Gastroesophageal sphincter (tissue), 3 donors: ENCODE measurements around the gene VWC2.

ENCODE experiments used
- CTCF ChIP-seq, 4 experiments: fragments of 200-600 bp in 2 of 4; fragments of 450-650 bp in 2 of 4; sonication (generic) in 1 of 4; IDR thresholded peaks; one replicate each; pipeline ENCODE4 v1.5.1; 2017 to 2019; ENCODE audit warnings: antibody characterized with exemption in 4 of 4, mild to moderate bottlenecking in 2 of 4, moderate library complexity in 2 of 4
- EP300 ChIP-seq: sonication (generic); formaldehyde crosslinking; IDR thresholded peaks from one replicate; pipeline ENCODE4 v1.6.1; 2017; ENCODE audit warnings: antibody characterized with exemption, mild to moderate bottlenecking
- POLR2A ChIP-seq, 2 donors: fragments of 450-650 bp; IDR thresholded peaks; one replicate each; pipeline ENCODE4 v1.6.1; 2017; ENCODE audit warnings: antibody characterized with exemption in 2 of 2, mild to moderate bottlenecking in 2 of 2, moderate library complexity in 1 of 2
- POLR2AphosphoS5 ChIP-seq: sonication (generic); formaldehyde crosslinking; IDR thresholded peaks from one replicate; pipeline ENCODE4 v1.6.1; 2017; ENCODE audit warnings: antibody characterized with exemption

- TF ChIP-seq CTCF (IDR thresholded peaks at IDR 0.05) (no peak), POLR2AphosphoS5 (no peak), POLR2A (IDR thresholded peaks at IDR 0.05) (no peak), EP300 (no peak)
Measured at GRCh38 chr7:49822856-49823255, 49.4 kb downstream of the VWC2 start.
